Endothelial cell (in vitro differentiated cells): ENCODE results near the gene COTL1. TPM values are rescaled to one million over a fixed set of nuclear protein-coding genes. Genes with fewer than 3 reads are reported as not detected.
"Not testable (repeated sequence)": the region's sequence is repeated elsewhere in the genome, so short reads cannot be mapped to it uniquely, and the experiment has no call there.

ENCODE experiments used
- DNase-seq: peaks from one replicate; pipeline ENCODE4 v3.0.0; 2021; ENCODE audit warnings: low spot score
- H3K27ac Mint-ChIP-seq: one replicate; pipeline ENCODE4 v1.8.0; 2021; ENCODE audit warnings: mixed read lengths, inconsistent platforms; ENCODE audit not compliant: unreplicated experiment
- H3K27me3 Mint-ChIP-seq: one replicate; pipeline ENCODE4 v1.8.0; 2021; ENCODE audit warnings: mild to moderate bottlenecking, moderate library complexity, mixed read lengths, inconsistent platforms; ENCODE audit not compliant: unreplicated experiment
- H3K36me3 Mint-ChIP-seq: one replicate; pipeline ENCODE4 v1.8.0; 2021; ENCODE audit warnings: mild to moderate bottlenecking, low read depth, mixed read lengths, inconsistent platforms; ENCODE audit not compliant: unreplicated experiment
- H3K4me1 Mint-ChIP-seq: one replicate; pipeline ENCODE4 v1.8.0; 2021; ENCODE audit warnings: mild to moderate bottlenecking, mixed read lengths, inconsistent platforms; ENCODE audit not compliant: unreplicated experiment
- H3K4me3 Mint-ChIP-seq: one replicate; pipeline ENCODE4 v1.8.0; 2021; ENCODE audit warnings: mild to moderate bottlenecking, mixed read lengths, inconsistent platforms; ENCODE audit not compliant: unreplicated experiment
- H3K9me3 Mint-ChIP-seq: one replicate; pipeline ENCODE4 v1.8.0; 2021; ENCODE audit warnings: mixed read lengths, inconsistent platforms; ENCODE audit not compliant: unreplicated experiment
- total RNA-seq: library from RNA; stranded (reverse); fragmentation: NEBNext Ultra II Directional; extraction: Animal tissue kit (Norgen Biotek cat#: 25700); gene quantifications from one replicate; pipeline ENCODE4 v1.2.1, GENCODE V29; 2021; ENCODE audit not compliant: unreplicated experiment
- TF ChIP-seq, protein P1 (sequence below): fragments of 200-600 bp; sonication (generic); IDR thresholded peaks from one replicate; pipeline ENCODE4 v1.5.0; 2021; ENCODE audit warnings: antibody characterized with exemption; ENCODE audit not compliant: unreplicated experiment

COTL1 gene
- total RNA-seq, 1 donor from 2014 or later, result 87.3 TPM

DNA sequence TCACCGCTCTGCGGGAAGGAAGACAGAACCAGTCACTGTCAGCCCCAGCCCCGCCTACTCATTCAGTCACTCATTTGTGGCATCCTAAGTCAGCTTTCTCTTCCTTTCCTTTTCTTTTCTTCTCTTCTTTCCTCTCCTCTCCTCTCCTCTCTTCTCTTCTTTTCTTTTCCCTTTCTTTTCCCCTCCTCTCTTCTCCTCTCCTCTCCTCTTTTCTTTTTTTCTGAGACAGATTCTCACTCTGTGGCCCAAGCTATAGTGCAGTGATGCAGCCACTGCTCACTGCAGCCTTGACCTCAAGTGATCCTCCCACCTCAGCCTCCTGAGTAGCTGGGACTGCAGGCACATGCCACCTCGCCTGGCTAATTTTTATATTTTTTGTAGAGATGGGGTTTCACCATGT is 19.8 kb upstream of the COTL1 start:
- Mint-ChIP-seq H3K9me3 (no peaks in the 10 kb centered on the region), H3K4me3 (no peak overlapping the region), H3K4me1 (peaks cover 6% of the 10 kb centered on the region), H3K27ac (no peak overlapping the region), H3K36me3 (no peaks in the 10 kb centered on the region), H3K27me3 (peaks cover 1% of the 10 kb centered on the region)
- no peak for DNase-seq
- TF ChIP-seq, protein P1, sequence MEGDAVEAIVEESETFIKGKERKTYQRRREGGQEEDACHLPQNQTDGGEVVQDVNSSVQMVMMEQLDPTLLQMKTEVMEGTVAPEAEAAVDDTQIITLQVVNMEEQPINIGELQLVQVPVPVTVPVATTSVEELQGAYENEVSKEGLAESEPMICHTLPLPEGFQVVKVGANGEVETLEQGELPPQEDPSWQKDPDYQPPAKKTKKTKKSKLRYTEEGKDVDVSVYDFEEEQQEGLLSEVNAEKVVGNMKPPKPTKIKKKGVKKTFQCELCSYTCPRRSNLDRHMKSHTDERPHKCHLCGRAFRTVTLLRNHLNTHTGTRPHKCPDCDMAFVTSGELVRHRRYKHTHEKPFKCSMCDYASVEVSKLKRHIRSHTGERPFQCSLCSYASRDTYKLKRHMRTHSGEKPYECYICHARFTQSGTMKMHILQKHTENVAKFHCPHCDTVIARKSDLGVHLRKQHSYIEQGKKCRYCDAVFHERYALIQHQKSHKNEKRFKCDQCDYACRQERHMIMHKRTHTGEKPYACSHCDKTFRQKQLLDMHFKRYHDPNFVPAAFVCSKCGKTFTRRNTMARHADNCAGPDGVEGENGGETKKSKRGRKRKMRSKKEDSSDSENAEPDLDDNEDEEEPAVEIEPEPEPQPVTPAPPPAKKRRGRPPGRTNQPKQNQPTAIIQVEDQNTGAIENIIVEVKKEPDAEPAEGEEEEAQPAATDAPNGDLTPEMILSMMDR, result no peak

DNA sequence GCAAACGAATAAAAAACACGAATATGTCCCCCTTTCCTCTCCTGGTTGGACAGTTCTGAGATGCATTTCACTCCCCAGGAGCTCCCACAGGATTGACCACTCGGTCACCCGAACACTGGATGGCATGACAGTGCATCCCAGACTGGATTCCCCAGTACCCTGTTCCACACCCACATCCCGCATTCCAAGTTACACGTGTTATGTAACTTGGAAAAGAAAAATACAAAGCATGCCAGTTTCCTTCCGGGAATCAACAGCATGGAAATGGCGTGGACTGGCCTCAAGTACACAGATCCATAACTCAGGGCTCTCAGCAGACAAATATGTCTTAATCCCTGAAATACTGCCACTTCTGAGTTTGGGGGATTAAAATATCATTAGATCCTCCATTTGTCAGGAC is 17.8 kb upstream of the COTL1 start:
- Mint-ChIP-seq H3K4me1 (no peaks in the 10 kb centered on the region), H3K4me3 (no peak overlapping the region), H3K36me3 (no peaks in the 10 kb centered on the region), H3K9me3 (no peaks in the 10 kb centered on the region), H3K27me3 (peaks cover 1% of the 10 kb centered on the region), H3K27ac (peak overlapping the region; percentile 48)
- DNase-seq, result no peak
- TF ChIP-seq, protein P1, result no peak

DNA sequence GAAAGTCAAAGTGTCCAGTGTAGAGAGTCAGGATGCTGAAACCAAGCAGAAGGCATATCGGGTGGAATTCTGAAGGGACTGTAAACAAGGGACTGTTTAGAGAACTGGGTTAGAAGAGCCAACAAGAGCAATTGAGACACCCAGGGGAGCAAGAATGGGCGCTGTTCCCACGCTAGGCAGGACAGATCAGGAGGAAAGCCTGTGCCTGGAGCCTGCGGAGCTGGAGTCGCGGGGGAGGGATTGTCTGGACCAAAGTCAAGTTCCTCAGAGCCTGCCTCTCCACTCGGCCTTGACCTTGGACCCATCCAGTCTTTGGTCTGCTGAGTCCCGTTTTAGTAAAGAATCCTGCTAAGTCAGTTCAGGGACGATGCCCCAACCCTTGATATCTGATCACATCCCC is 15.7 kb upstream of the COTL1 start:
- TF ChIP-seq, protein P1, result no peak
- no peaks in the 10 kb centered on the region for H3K4me1 Mint-ChIP-seq
- H3K27me3 Mint-ChIP-seq, result peaks cover 1% of the 10 kb centered on the region
- no peaks in the 10 kb centered on the region for H3K36me3 Mint-ChIP-seq
- no peaks in the 10 kb centered on the region for H3K9me3 Mint-ChIP-seq
- no peak for DNase-seq
- H3K4me3 Mint-ChIP-seq, result no peak overlapping the region
- no peak overlapping the region for H3K27ac Mint-ChIP-seq

DNA sequence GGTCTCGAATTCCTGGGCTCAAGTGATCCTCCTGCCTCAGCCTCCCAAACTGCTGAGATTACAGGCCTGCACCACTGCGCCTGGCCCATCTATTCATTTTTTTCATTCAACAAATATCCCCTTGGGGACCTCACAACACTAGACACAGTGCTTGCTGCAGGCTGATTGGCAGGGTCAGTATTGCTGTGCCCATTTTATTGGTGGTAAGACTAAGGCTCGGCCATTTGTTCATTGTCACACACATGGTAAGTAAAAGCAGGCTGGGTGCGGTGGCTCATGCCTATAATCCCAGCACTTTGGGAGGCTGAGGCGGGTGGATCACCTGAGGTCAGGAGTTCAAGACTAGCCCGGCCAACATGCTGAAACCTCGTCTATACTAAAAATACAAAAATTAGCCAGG is 15.0 kb upstream of the COTL1 start:
- not testable (repeated sequence) for H3K27me3 Mint-ChIP-seq, H3K27ac Mint-ChIP-seq, H3K4me3 Mint-ChIP-seq, DNase-seq, H3K4me1 Mint-ChIP-seq, H3K9me3 Mint-ChIP-seq, H3K36me3 Mint-ChIP-seq

DNA sequence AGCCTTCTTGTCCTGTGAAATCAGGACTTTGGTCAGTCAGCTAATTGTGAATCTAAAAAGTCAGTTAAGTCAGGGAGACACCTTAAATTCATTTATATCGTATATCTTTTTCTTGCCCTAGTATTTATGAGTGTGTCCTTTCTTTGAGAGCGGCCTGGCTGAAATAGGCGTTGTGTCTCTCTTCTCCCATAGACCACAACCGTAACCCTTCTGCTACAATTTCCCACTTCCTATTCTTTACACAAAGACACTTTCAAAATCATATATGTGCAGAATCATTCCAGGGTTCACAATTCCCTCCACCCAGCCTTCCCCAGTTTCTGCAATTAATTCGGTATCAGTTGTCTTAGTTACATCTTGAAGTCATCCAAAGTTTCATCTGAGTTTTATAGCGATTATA is 14.0 kb upstream of the COTL1 start:
- no peak for DNase-seq
- Mint-ChIP-seq H3K4me1 (no peaks in the 10 kb centered on the region), H3K27me3 (peaks cover 2% of the 10 kb centered on the region), H3K4me3 (no peak overlapping the region), H3K27ac (no peak overlapping the region), H3K9me3 (no peaks in the 10 kb centered on the region), H3K36me3 (no peaks in the 10 kb centered on the region)
- TF ChIP-seq, protein P1, result no peak

DNA sequence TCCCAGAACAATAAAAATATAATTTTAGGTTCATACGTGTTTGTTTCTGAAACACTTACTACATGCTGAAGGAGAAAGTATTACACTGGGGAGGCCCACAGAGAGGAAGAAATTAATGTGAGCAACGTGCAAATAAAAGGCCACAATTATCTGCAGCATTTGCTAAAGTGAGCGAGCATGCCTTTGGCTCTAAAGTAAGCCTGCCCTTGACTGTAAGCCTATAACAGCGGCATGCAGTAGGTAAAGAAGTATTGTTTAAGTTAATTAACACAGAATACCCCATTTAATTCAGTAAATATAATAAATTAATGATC is 13.2 kb upstream of the COTL1 start:
- Mint-ChIP-seq H3K4me3 (no peak overlapping the region), H3K4me1 (no peaks in the 10 kb centered on the region), H3K27ac (no peak overlapping the region), H3K36me3 (no peaks in the 10 kb centered on the region), H3K27me3 (peaks cover 2% of the 10 kb centered on the region), H3K9me3 (no peaks in the 10 kb centered on the region)
- no peak for DNase-seq
- TF ChIP-seq, protein P1, result no peak
